GM23338 (cell line): Measurements from ENCODE around the gene PRDM8.

Experiments
- EZH2 ChIP-seq: fragments of 200-600 bp; sonication (generic); IDR thresholded peaks from one replicate; pipeline ENCODE4 v1.8.0; 2017; ENCODE audit warnings: antibody characterized with exemption, mild to moderate bottlenecking, low read depth; ENCODE audit not compliant: unreplicated experiment
- EZH2phosphoT487 ChIP-seq: fragments of 200-600 bp; sonication (generic); IDR thresholded peaks from one replicate; pipeline ENCODE4 v1.8.1; 2018; ENCODE audit warnings: antibody characterized with exemption; ENCODE audit not compliant: unreplicated experiment
- POLR2AphosphoS5 ChIP-seq: IDR thresholded peaks from 2 replicates; pipeline ENCODE4 v1.6.1; 2016; ENCODE audit warnings: antibody characterized with exemption, low read depth
- REST ChIP-seq: IDR thresholded peaks from one replicate; pipeline ENCODE4 v1.6.1; 2018; ENCODE audit warnings: antibody characterized with exemption; ENCODE audit not compliant: unreplicated experiment
- TF ChIP-seq, protein P1 (sequence below), 2 experiments: fragments of 200-600 bp in 1 of 2; sonication (generic) in 1 of 2; conservative IDR thresholded peaks; 2 replicates each; pipeline versions ENCODE4 v1.5.1 to v1.6.1; 2016 to 2017; ENCODE audit warnings: antibody characterized with exemption in 2 of 2, low read depth in 2 of 2, mild to moderate bottlenecking in 2 of 2, moderate library complexity in 1 of 2

DNA sequence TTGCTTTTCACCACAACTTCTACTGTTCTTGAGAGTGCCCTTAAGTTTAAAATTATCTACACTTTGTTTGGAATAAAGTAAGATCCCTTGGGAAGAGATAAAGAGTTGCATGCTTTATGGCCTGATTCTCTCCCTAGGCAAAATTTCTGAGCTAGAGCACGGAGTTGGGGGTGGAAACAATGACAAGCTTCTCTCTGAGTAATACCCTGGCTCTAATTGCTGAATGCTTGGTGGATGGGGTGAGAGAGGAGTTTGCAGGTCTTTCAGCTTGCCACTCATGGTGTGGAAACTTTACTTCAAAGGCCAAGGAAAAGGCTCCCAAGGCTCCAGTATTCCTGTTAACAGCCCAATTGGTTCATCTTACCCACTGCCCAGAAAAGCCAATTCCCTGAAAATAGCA is 26.1 kb upstream of the PRDM8 start:
- TF ChIP-seq, protein P1, sequence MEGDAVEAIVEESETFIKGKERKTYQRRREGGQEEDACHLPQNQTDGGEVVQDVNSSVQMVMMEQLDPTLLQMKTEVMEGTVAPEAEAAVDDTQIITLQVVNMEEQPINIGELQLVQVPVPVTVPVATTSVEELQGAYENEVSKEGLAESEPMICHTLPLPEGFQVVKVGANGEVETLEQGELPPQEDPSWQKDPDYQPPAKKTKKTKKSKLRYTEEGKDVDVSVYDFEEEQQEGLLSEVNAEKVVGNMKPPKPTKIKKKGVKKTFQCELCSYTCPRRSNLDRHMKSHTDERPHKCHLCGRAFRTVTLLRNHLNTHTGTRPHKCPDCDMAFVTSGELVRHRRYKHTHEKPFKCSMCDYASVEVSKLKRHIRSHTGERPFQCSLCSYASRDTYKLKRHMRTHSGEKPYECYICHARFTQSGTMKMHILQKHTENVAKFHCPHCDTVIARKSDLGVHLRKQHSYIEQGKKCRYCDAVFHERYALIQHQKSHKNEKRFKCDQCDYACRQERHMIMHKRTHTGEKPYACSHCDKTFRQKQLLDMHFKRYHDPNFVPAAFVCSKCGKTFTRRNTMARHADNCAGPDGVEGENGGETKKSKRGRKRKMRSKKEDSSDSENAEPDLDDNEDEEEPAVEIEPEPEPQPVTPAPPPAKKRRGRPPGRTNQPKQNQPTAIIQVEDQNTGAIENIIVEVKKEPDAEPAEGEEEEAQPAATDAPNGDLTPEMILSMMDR (conservative IDR thresholded peaks at IDR 0.05; ENCODE audit: low read depth in 2 of 2): no peak
- TF ChIP-seq EZH2phosphoT487: no peak
- no peak for TF ChIP-seq POLR2AphosphoS5
- no peak for TF ChIP-seq REST
- no peak for TF ChIP-seq EZH2
